AG09309 (cell line): ENCODE results near the gene SMARCE1.

Source experiments
- DNase-seq: peaks from one replicate; pipeline ENCODE4 v3.0.0-alpha.2; 2010; ENCODE audit warnings: low read depth
- H3K4me3 ChIP-seq: 2 replicates; pipeline ENCODE4 v1.5.1; 2011; ENCODE audit warnings: mild to moderate bottlenecking, low read depth, low read length, moderate library complexity; ENCODE audit not compliant: control insufficient read depth
- TF ChIP-seq, protein P1 (sequence below): IDR thresholded peaks from 2 replicates; pipeline ENCODE4 v1.5.1; 2011; ENCODE audit warnings: mild to moderate bottlenecking, low read depth, low read length, inconsistent platforms; ENCODE audit not compliant: insufficient read depth, control insufficient read depth; ENCODE audit errors: missing control alignments

The SMARCE1 gene

DNA sequence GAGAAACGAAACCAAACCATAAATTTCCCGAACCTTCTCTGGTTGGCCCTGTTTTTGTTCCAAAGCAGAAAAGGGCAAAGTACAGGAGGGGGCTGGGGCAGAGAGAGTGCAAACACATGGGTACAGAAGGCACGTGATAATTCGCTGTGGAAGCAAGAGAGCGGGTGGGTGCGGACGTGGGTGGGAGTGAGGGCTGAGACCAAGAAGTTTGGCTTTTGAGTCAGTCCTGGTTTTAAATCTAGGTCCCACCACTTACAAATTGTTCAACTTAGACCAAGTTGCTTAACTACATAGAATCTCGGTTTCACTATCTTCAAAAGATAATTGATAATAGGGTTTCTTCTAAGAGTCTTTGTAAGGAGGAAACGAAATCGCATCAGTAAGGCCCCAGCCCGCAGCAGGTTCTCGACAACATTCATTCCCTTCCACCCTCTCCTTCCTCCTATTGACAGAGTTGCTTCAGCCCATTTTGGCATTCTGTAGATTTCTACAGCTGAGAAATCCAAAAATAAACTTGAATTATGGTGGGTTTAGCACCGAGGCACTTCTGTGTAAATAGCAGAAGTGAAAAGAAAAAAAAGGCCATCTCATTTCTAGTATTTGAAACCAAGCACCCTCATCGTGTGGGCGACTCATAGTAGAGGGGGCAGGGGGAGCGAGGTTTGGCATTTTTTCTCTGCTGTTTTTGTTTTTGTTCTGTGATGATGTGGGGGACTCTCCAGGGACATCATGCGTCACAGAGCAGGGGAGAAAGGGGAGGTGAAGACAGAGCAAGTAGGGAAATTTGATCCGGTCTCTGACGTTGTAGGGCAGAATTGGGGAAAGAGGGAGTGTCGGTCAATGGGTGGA, 48.8 kb downstream of the SMARCE1 start:
- H3K4me3 ChIP-seq: no peak overlapping the region
- DNase-seq: no peak

DNA sequence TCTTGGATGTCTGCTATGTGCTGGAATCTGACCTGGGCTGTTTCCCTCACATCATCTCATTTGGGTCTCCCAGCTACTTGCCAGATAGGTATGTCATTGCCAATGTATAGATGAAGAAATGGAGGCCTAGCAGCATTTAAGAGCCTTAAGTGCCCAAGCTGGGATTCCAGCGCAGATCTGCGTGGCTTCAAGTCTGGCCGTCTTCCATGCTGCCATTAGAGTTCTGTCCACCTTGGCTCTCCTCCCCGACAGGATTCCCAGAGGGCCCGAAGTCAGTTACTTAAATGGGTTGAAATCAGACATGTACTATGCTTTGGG, 49.4 kb downstream of the SMARCE1 start:
- TF ChIP-seq, protein P1, sequence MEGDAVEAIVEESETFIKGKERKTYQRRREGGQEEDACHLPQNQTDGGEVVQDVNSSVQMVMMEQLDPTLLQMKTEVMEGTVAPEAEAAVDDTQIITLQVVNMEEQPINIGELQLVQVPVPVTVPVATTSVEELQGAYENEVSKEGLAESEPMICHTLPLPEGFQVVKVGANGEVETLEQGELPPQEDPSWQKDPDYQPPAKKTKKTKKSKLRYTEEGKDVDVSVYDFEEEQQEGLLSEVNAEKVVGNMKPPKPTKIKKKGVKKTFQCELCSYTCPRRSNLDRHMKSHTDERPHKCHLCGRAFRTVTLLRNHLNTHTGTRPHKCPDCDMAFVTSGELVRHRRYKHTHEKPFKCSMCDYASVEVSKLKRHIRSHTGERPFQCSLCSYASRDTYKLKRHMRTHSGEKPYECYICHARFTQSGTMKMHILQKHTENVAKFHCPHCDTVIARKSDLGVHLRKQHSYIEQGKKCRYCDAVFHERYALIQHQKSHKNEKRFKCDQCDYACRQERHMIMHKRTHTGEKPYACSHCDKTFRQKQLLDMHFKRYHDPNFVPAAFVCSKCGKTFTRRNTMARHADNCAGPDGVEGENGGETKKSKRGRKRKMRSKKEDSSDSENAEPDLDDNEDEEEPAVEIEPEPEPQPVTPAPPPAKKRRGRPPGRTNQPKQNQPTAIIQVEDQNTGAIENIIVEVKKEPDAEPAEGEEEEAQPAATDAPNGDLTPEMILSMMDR: no peak
- no peak overlapping the region for H3K4me3 ChIP-seq
- no peak for DNase-seq

More for the DNA sequence above, 48.8 kb downstream of the SMARCE1 start:
- TF ChIP-seq, protein P1: no peak

DNA sequence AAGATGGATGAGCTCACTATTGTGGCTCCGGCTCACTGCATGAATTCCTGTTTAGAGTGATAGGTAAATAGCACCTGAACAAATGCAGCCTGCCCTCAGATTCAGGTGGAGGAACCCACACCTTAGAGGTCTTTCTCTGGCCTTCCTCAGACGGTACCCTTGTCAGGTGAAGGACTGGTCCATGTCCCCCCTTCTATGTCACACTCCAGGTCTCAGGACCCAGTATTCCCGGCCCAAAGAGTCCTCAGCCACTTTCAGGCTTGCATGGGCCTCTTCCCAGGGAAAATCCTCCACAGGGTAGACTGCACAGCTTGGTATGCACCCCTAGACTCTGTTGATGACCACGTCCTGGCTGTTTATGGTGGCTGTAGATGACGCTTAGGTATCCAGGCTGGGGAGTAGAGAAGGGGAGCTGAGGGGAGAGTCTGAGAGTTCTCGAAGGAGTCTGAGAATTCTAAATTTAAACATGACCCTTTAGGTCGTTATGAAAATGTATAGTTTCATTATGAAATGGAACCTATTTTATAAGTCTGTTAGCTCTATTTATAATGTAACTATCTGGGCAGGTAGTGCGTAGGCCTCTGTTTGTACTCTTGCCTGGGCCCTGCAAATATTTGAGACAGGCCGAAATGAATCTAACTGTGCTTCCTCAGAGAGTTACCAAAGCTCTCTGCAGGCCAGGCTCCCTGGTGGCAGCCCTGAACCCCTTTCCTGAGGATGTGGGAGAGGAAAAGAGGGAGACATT, 49.9 kb downstream of the SMARCE1 start:
- TF ChIP-seq, protein P1: no peak
- DNase-seq: no peak
- H3K4me3 ChIP-seq: no peak overlapping the region

DNA sequence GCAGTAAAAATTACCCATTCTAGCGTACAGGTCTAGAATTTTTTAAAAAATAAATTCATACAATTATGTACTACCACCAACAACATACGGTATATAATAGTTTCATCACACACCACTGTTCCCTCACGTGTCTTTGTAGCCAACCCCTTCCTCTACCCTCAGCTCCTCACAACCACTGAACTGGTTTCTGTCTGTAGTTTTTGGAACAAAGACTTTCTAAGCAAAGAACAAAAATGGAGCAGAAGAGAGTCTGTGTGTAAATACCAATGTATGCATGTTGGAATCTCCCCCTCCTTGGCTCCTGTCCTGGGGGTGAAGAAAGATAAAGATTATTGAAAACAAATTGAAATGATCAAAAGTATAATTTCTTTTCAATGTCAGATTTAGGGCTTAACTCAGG, 50.5 kb downstream of the SMARCE1 start:
- TF ChIP-seq, protein P1: no peak
- DNase-seq: no peak
- no peak overlapping the region for H3K4me3 ChIP-seq

DNA sequence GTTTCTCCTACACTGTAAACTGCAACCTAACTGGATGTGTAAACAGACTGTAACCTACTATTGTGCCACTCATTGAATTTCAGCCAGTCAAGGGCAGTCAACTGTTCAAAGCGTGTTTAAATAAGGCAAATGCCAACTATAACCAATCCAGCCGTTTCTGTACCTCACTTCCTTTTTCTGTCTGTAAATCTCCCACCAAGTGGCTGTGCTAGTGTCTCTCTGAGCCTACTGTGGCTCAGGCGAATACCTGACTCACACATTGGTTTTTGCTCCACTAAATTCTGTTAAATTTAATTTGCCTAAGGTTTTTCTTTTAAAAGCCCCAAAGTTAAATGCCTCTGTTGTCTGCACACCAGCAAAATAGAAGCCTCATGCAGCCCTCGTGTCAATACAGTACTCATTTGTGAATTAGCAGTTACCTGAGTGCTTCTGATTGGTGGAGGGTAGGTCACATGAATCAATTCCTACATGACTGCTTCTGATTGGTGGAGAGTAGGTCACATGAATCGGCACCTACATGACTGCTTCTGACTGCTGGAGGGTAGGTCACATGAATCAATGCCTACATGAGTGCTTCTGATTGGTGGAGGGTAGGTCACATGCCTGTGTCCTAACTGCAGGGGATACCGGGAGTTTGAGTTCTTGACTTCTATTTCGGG, 51.2 kb downstream of the SMARCE1 start:
- no peak for DNase-seq
- TF ChIP-seq, protein P1: no peak
- no peak overlapping the region for H3K4me3 ChIP-seq

DNA sequence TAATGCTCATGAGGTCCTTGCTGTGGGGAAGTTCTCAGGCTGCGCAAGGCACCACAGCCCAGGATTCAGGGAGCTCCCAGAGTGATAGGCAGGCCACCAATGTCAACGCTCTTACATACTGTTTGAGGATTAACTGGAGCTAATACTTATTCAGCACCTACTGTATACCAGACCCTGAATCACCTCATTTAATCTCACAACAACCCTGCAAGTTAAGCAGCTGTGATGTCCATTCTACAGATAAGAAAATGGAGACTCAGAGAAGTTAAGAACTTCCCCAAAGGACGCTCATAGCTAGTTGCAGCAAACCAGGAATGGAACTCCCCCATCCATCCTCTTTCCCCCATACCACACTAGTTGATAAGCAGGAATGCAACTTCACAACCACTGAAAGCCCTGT, 56.9 kb downstream of the SMARCE1 start:
- H3K4me3 ChIP-seq: no peak overlapping the region
- TF ChIP-seq, protein P1: no peak
- no peak for DNase-seq
